AG04450 (cell line): Measurements from ENCODE around the gene HMX2. TPM values are rescaled to one million over a fixed set of nuclear protein-coding genes. Genes with fewer than 3 reads are reported as not detected.

Source experiments
- CTCF ChIA-PET: fragments of 300-600, 350-600 bp; formaldehyde crosslinking; extraction: SDS; loops from one replicate; lab custom pipeline; 2022; ENCODE audit warnings: antibody characterized with exemption, inconsistent platforms; lab: Charles Lee
- POLR2A ChIA-PET: fragments of 350-600 bp; formaldehyde crosslinking; extraction: SDS; loops from one replicate; lab custom pipeline; 2021; ENCODE audit warnings: antibody characterized with exemption, inconsistent platforms; lab: Yijun Ruan, JAX
- DNase-seq: peaks from one replicate; pipeline ENCODE4 v3.0.0-alpha.2; 2011; ENCODE audit warnings: low read depth, low spot score
- H3K27ac ChIP-seq: one replicate; pipeline ENCODE4 v1.5.1; 2012; ENCODE audit warnings: low read depth, low read length, control low read depth
- H3K27me3 ChIP-seq: one replicate; pipeline ENCODE4 v1.6.0; 2012; ENCODE audit warnings: low read length; ENCODE audit not compliant: control insufficient read depth, insufficient read depth
- H3K4me3 ChIP-seq: 2 replicates; pipeline ENCODE4 v1.5.1; 2011; ENCODE audit warnings: mild to moderate bottlenecking, low read depth, low read length, control low read depth
- H3K9me3 ChIP-seq: 2 replicates; pipeline ENCODE4 v1.5.1; 2012; ENCODE audit warnings: low read length; ENCODE audit not compliant: control insufficient read depth, insufficient read depth
- polyA minus RNA-seq: library from RNA; depleted of rRNA, polyadenylated mRNA; stranded (reverse); fragments of >200 nt; gene quantifications from 2 replicates; pipeline ENCODE4 v1.2.3, GENCODE V29; 2011; rRNA and poly(A)+ RNA removed
- polyA plus RNA-seq: library from polyadenylated mRNA; depleted of rRNA; stranded (reverse); fragments of >200 nt; gene quantifications from 2 replicates; pipeline ENCODE4 v1.2.3, GENCODE V29; 2011; rRNA removed
- TF ChIP-seq, protein P1 (sequence below): IDR thresholded peaks from 2 replicates; pipeline ENCODE4 v1.5.1; 2011; ENCODE audit warnings: low read depth, low read length, control low read depth, inconsistent platforms

HMX2 gene, protein sequence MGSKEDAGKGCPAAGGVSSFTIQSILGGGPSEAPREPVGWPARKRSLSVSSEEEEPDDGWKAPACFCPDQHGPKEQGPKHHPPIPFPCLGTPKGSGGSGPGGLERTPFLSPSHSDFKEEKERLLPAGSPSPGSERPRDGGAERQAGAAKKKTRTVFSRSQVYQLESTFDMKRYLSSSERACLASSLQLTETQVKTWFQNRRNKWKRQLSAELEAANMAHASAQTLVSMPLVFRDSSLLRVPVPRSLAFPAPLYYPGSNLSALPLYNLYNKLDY
- polyA plus RNA-seq = not detected in 2 replicates
- not detected in 2 replicates for polyA minus RNA-seq

DNA sequence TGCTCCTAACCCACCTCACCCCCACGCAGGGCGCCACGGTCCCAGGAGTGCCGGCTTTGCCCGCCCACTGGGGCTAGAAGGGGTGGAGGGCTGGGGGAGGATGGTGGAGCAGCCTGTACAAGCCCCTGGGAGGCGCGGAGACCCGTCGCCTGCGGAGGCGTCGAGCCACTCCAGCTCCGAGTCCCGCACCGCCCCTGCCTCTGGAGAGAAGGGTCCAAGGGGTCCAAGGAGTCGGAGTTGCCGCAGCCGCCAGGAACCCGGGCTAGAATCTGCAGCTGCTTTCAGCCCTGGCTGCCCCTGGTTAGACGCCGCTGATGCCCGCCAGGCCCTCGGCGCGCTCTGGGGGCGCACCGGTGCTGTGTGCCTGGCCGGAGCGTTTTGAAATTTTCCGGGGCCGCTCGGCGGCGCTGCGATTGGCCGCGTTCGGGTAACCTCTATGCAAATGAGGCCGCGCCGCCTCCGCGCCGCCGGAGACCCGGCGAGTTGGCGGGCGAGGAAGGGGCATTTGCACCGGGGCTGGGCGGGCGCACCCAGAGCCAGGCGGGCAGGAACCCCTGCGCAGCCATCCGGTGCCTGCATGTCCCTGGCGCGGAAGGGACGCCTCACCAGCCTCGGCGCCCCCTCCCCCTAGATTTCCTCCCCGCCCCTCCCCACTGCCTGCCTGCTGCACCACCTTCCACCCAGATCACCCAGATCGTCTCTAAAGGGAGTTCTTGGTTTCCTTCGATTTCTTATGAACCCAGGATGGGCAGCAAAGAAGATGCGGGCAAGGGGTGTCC lies at the start of gene HMX2:
Gene HMX2 (plus strand): TSS at position 502 of the 779 bp plus-strand sequence. CDS start 243 bp downstream, at position 745.
- DNase-seq = no peak
- Histone ChIP-seq H3K9me3 (peaks cover 9% of the 10 kb centered on the region; the same call in 1 of the 2 replicates), H3K27ac (no peak within 1 kb of the TSS), H3K27me3 (peaks cover 95% of the 10 kb centered on the region), H3K4me3 (no peak within 1 kb of the TSS)
- ChIA-PET POLR2A (no interaction called here), CTCF (no interaction called here)
- TF ChIP-seq, protein P1, sequence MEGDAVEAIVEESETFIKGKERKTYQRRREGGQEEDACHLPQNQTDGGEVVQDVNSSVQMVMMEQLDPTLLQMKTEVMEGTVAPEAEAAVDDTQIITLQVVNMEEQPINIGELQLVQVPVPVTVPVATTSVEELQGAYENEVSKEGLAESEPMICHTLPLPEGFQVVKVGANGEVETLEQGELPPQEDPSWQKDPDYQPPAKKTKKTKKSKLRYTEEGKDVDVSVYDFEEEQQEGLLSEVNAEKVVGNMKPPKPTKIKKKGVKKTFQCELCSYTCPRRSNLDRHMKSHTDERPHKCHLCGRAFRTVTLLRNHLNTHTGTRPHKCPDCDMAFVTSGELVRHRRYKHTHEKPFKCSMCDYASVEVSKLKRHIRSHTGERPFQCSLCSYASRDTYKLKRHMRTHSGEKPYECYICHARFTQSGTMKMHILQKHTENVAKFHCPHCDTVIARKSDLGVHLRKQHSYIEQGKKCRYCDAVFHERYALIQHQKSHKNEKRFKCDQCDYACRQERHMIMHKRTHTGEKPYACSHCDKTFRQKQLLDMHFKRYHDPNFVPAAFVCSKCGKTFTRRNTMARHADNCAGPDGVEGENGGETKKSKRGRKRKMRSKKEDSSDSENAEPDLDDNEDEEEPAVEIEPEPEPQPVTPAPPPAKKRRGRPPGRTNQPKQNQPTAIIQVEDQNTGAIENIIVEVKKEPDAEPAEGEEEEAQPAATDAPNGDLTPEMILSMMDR = no peak

DNA sequence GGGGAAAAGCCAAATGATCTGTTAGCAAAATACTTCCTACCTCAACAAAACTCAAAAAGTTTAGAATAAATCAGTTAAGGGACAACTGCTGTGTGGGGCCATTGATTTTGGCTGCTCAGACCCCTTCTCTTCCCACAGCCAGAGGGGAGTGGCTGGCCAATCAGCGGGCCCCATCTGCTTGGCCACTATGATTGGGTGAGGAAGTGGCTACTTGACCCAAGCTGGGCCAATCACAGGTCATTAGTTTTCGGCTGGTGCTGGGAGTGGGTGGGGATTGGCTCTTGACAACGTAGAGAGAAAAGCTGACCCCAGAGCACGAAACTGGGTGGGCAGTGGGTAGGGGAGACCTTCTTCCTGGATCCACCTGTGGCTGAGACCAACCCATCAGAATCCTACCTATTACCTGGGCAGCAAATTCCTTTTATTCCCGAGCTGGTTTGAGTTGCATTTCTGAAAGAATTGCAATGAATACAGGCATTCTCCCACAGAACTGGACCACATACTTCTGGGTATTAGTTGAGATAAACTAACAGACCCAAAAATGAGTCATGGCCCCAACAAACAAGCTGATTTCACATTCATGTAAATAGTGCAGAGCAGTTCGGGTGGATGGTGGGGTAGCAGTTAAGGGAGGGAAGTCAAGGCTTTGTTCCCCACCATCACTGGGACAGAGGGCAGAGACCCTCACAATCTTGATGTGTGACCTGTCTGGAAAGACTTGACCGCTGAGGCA lies 47.7 kb upstream of the HMX2 start:
- H3K4me3 ChIP-seq = no peak overlapping the region
- no peaks in the 10 kb centered on the region for H3K27me3 ChIP-seq
- H3K27ac ChIP-seq = no peak overlapping the region
- TF ChIP-seq, protein P1 = no peak
- ChIA-PET POLR2A (no interaction called here), CTCF (no interaction called here)
- H3K9me3 ChIP-seq = peaks cover 4% of the 10 kb centered on the region; the same call in 1 of the 2 replicates
- no peak for DNase-seq

DNA sequence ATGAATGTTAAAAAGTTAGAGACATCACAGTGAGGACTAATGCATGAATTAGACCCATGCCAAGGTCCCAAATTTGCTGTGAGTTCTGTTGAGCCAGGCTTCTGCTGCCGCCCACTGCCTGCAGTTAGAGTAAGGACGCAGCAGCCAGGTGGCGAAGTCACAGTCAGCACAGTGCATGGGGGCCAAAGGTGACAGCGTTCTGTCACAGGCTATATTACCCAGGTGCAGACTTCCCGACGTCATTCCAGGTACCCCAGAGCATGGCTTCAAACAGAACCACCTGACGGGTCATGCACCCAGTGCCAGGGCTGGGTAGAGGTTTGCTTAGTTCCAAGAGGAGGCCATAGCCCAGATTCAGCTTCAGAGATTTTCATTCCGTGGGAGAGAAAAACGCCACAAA lies 46.1 kb upstream of the HMX2 start:
- DNase-seq = no peak
- CTCF ChIA-PET = no interaction called here
- TF ChIP-seq, protein P1 = no peak

DNA sequence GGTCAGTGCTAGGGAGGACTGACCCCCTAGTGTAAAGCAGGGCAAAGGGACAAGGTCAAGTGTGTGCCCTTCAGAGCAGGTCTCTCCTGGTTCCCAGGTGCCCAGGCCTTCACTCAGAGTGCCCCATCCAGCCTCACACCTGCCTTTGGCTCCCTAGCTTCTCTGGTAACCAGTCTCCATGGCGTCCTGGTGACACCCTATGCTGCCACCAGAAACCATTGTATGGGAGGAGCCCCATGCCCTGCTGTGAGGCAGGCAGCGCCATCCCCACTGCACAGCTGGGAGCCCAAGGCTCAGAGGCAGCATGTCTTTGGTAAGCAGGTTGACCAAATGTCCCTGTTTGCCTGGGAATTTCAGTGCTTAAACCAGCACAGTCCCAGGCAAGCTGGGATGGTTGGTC lies 45.3 kb upstream of the HMX2 start:
- H3K4me3 ChIP-seq = no peak overlapping the region
- TF ChIP-seq, protein P1 = no peak
- ChIA-PET CTCF (no interaction called here), POLR2A (no interaction called here)
- no peaks in the 10 kb centered on the region for H3K27me3 ChIP-seq
- no peak overlapping the region for H3K27ac ChIP-seq
- peaks cover 4% of the 10 kb centered on the region; the same call in 1 of the 2 replicates for H3K9me3 ChIP-seq
- DNase-seq = no peak

More for the DNA sequence above, 46.1 kb upstream of the HMX2 start:
- POLR2A ChIA-PET = no interaction called here
- Histone ChIP-seq H3K27ac (no peak overlapping the region), H3K4me3 (no peak overlapping the region), H3K27me3 (no peaks in the 10 kb centered on the region), H3K9me3 (peaks cover 4% of the 10 kb centered on the region; the same call in 1 of the 2 replicates)
